ENCODE data around the gene KRTAP27-1.

The KRTAP27-1 gene

DNA sequence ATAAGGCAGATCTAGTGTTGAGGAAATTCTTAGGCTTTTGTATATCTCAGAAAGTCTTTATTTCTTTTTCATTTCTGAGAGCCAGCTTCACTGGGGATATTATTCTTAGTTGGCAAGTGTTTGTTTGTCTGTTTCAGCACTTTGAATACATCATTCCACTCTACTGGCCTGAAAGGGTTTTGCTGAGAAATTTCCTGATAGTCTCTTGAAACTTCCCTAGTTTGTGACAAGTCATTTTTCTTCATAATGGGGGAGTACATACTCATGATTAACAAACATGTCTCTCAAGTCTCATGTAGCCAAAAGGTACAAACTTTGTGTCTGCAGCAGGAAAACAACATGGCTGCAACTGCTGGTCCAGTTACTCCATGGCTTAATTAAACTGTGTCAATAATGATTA, 11.1 kb downstream of the KRTAP27-1 start:
- H4K8ac ChIP-seq (ENCODE audit: low read length) = no peak overlapping the region
- H3K18ac ChIP-seq (ENCODE audit: low read depth in 1 of 2, low read length in 2 of 2) = no peak overlapping the region
- H4K91ac ChIP-seq (ENCODE audit: low read length) = no peak overlapping the region
- no peak overlapping the region for H3K27ac ChIP-seq (ENCODE audit: low read length, poor library complexity, severe bottlenecking)
- H3K9ac ChIP-seq (ENCODE audit: low read length) = no peak overlapping the region
- H2BK5ac ChIP-seq (ENCODE audit: low read depth, low read length, poor library complexity, severe bottlenecking) = no peak overlapping the region
- no peak overlapping the region for H3K4ac ChIP-seq (ENCODE audit: low read depth in 1 of 2, low read length in 2 of 2)
- H3K27me3 ChIP-seq (ENCODE audit: control insufficient read depth in 1 of 2, insufficient read depth in 1 of 2, low read length in 2 of 2) = no peaks in the 10 kb centered on the region
- no peak overlapping the region for H3K4me2 ChIP-seq (ENCODE audit: low read length, poor library complexity, severe bottlenecking)
- H2BK12ac ChIP-seq (ENCODE audit: low read length in 2 of 2) = no peak overlapping the region
- H3K4me1 ChIP-seq (ENCODE audit: control insufficient read depth, insufficient read depth, low read depth, low read length) = no peaks in the 10 kb centered on the region
- no peak overlapping the region for H2AK5ac ChIP-seq (ENCODE audit: low read length, severe bottlenecking)
- H3K79me1 ChIP-seq (replicated peaks; ENCODE audit: low read length, poor library complexity, severe bottlenecking) = no peaks in the 10 kb centered on the region
- no peak for DNase-seq
- peaks cover 13% of the 10 kb centered on the region for H3K9me3 ChIP-seq (ENCODE audit: control insufficient read depth, low read length)
- H3K23ac ChIP-seq (ENCODE audit: low read length in 2 of 2) = no peak overlapping the region
- H3K4me3 ChIP-seq (ENCODE audit: insufficient read depth in 1 of 2, low read depth in 1 of 2, low read length in 2 of 2) = no peak overlapping the region
- no peak overlapping the region for H2BK15ac ChIP-seq (ENCODE audit: low read depth, poor library complexity, severe bottlenecking)
- no peak overlapping the region for H2AFZ ChIP-seq (ENCODE audit: low read depth, low read length)
- H2BK120ac ChIP-seq (ENCODE audit: low read depth, low read length) = no peak overlapping the region
- H3K36me3 ChIP-seq (ENCODE audit: control insufficient read depth in 1 of 2, insufficient read depth in 2 of 2, low read depth in 1 of 2, low read length in 2 of 2) = no peaks in the 10 kb centered on the region
- H3K14ac ChIP-seq (ENCODE audit: low read length in 2 of 2) = no peak overlapping the region

DNA sequence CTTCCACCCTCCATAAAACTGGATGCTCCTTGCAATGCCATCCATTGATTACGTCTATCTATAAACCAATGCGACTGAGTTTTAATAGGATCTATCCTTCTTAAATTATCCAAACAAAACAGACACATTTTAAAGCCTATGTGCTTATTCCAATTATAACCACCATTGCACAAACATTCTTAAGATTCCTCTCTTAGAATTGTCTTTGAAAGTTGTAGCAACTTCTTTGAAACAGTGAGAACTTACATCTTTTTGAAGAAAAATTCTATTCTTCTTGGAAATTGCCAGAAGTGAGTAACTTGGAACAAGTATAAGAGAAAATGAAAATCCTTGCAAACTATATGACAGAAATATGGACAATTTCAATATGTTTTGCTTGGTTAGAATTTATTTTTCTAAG, 17.3 kb downstream of the KRTAP27-1 start, which contains the start of gene KRTAP26-1:
Gene KRTAP26-1 (minus strand): TSS at position 101 of the 400 bp plus-strand sequence. CDS start 280 bp downstream, outside the sequence.
- Histone ChIP-seq H3K27ac (ENCODE audit: low read length, poor library complexity, severe bottlenecking) (no peak within 1 kb of the TSS), H4K8ac (ENCODE audit: low read length) (no peak within 1 kb of the TSS), H2AK5ac (ENCODE audit: low read length, severe bottlenecking) (no peak within 1 kb of the TSS), H4K91ac (ENCODE audit: low read length) (no peak within 1 kb of the TSS), H3K14ac (ENCODE audit: low read length in 2 of 2) (no peak within 1 kb of the TSS), H3K4me3 (ENCODE audit: insufficient read depth in 1 of 2, low read depth in 1 of 2, low read length in 2 of 2) (no peak within 1 kb of the TSS), H2BK12ac (ENCODE audit: low read length in 2 of 2) (no peak within 1 kb of the TSS), H3K79me1 (replicated peaks; ENCODE audit: low read length, poor library complexity, severe bottlenecking) (no peaks in the 10 kb centered on the region), H3K36me3 (ENCODE audit: control insufficient read depth in 1 of 2, insufficient read depth in 2 of 2, low read depth in 1 of 2, low read length in 2 of 2) (no peaks in the 10 kb centered on the region), H2BK5ac (ENCODE audit: low read depth, low read length, poor library complexity, severe bottlenecking) (no peak within 1 kb of the TSS), H3K9ac (ENCODE audit: low read length) (no peak within 1 kb of the TSS), H3K18ac (ENCODE audit: low read depth in 1 of 2, low read length in 2 of 2) (no peak within 1 kb of the TSS), H3K9me3 (ENCODE audit: control insufficient read depth, low read length) (peaks cover 5% of the 10 kb centered on the region), H2BK15ac (ENCODE audit: low read depth, poor library complexity, severe bottlenecking) (no peak within 1 kb of the TSS), H3K4ac (ENCODE audit: low read depth in 1 of 2, low read length in 2 of 2) (no peak within 1 kb of the TSS), H2AFZ (ENCODE audit: low read depth, low read length) (no peak within 1 kb of the TSS), H3K23ac (ENCODE audit: low read length in 2 of 2) (no peak within 1 kb of the TSS), H3K27me3 (ENCODE audit: control insufficient read depth in 1 of 2, insufficient read depth in 1 of 2, low read length in 2 of 2) (no peaks in the 10 kb centered on the region), H3K4me2 (ENCODE audit: low read length, poor library complexity, severe bottlenecking) (no peak within 1 kb of the TSS), H3K4me1 (ENCODE audit: control insufficient read depth, insufficient read depth, low read depth, low read length) (no peaks in the 10 kb centered on the region), H2BK120ac (ENCODE audit: low read depth, low read length) (no peak within 1 kb of the TSS)
- DNase-seq = no peak
- 94% methylated on average over 2 of the region's 2 CpGs for WGBS

DNA sequence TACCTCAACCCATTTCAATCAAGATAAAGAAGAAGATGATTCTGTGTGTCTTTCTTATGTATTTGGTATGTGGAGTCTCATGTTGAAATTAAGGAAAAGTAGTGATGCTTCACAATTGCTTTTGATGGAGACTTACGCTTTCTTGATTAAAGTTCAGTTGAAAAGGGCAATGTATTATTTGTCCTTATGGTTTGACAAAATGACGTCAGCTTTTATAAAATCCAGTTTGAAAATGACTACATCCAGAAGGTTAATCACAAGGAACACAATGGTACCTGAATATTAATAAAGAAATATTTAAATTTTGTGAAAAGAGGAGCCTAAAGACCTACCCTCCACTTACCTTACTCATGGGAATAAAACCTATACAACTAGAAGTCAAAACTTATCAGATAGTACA, 21.8 kb downstream of the KRTAP27-1 start:
- 92% methylated on average over 1 of the region's 2 CpGs for WGBS
- H3K4ac ChIP-seq (ENCODE audit: low read depth in 1 of 2, low read length in 2 of 2) = no peak overlapping the region

DNA sequence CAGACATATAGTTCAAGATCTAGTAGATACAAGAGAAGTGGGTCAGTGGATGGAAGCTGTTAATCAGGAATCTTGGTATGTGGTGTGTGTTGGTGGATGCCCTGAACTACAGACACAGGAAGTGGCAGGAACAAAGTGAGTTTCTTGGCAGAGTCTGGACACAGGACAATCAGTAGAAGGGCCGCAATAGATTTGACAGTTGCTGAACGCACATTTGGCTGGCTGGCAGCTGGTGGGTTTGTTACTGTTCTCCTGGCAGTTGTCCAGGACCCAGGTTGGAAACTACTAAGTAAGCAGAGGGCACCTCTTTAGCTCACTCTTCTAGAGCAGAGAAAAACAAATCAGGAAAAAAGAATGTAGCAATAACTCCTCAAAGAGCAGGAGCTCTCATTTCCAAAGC, 30.6 kb downstream of the KRTAP27-1 start:
- WGBS = 81% methylated on average over 2 of the region's 2 CpGs

More for the DNA sequence above, 21.8 kb downstream of the KRTAP27-1 start:
- no peaks in the 10 kb centered on the region for H3K9me3 ChIP-seq (ENCODE audit: control insufficient read depth, low read length)
- no peak overlapping the region for H2BK15ac ChIP-seq (ENCODE audit: low read depth, poor library complexity, severe bottlenecking)
- H3K79me1 ChIP-seq (replicated peaks; ENCODE audit: low read length, poor library complexity, severe bottlenecking) = no peaks in the 10 kb centered on the region
- H3K18ac ChIP-seq (ENCODE audit: low read depth in 1 of 2, low read length in 2 of 2) = no peak overlapping the region
- no peak overlapping the region for H3K9ac ChIP-seq (ENCODE audit: low read length)
- no peak overlapping the region for H4K8ac ChIP-seq (ENCODE audit: low read length)
- no peak overlapping the region for H2BK5ac ChIP-seq (ENCODE audit: low read depth, low read length, poor library complexity, severe bottlenecking)
- no peak overlapping the region for H3K4me2 ChIP-seq (ENCODE audit: low read length, poor library complexity, severe bottlenecking)
- H3K36me3 ChIP-seq (ENCODE audit: control insufficient read depth in 1 of 2, insufficient read depth in 2 of 2, low read depth in 1 of 2, low read length in 2 of 2) = no peaks in the 10 kb centered on the region
- no peak overlapping the region for H2AK5ac ChIP-seq (ENCODE audit: low read length, severe bottlenecking)
- no peak overlapping the region for H2AFZ ChIP-seq (ENCODE audit: low read depth, low read length)
- no peak overlapping the region for H3K14ac ChIP-seq (ENCODE audit: low read length in 2 of 2)
- H3K4me1 ChIP-seq (ENCODE audit: control insufficient read depth, insufficient read depth, low read depth, low read length) = no peaks in the 10 kb centered on the region
- H3K27ac ChIP-seq (ENCODE audit: low read length, poor library complexity, severe bottlenecking) = no peak overlapping the region
- DNase-seq = no peak
- no peak overlapping the region for H2BK120ac ChIP-seq (ENCODE audit: low read depth, low read length)
- H3K23ac ChIP-seq (ENCODE audit: low read length in 2 of 2) = no peak overlapping the region
- no peaks in the 10 kb centered on the region for H3K27me3 ChIP-seq (ENCODE audit: control insufficient read depth in 1 of 2, insufficient read depth in 1 of 2, low read length in 2 of 2)
- H2BK12ac ChIP-seq (ENCODE audit: low read length in 2 of 2) = no peak overlapping the region
- no peak overlapping the region for H3K4me3 ChIP-seq (ENCODE audit: insufficient read depth in 1 of 2, low read depth in 1 of 2, low read length in 2 of 2)
- H4K91ac ChIP-seq (ENCODE audit: low read length) = no peak overlapping the region

More for the DNA sequence above, 30.6 kb downstream of the KRTAP27-1 start:
- Histone ChIP-seq H3K9me3 (ENCODE audit: control insufficient read depth, low read length) (no peaks in the 10 kb centered on the region), H2AK5ac (ENCODE audit: low read length, severe bottlenecking) (no peak overlapping the region), H3K14ac (ENCODE audit: low read length in 2 of 2) (no peak overlapping the region), H4K91ac (ENCODE audit: low read length) (no peak overlapping the region), H3K4me3 (ENCODE audit: insufficient read depth in 1 of 2, low read depth in 1 of 2, low read length in 2 of 2) (no peak overlapping the region), H2AFZ (ENCODE audit: low read depth, low read length) (no peak overlapping the region), H3K18ac (ENCODE audit: low read depth in 1 of 2, low read length in 2 of 2) (no peak overlapping the region), H3K27me3 (ENCODE audit: control insufficient read depth in 1 of 2, insufficient read depth in 1 of 2, low read length in 2 of 2) (no peaks in the 10 kb centered on the region), H2BK5ac (ENCODE audit: low read depth, low read length, poor library complexity, severe bottlenecking) (no peak overlapping the region), H3K4ac (ENCODE audit: low read depth in 1 of 2, low read length in 2 of 2) (no peak overlapping the region), H2BK120ac (ENCODE audit: low read depth, low read length) (no peak overlapping the region), H3K4me1 (ENCODE audit: control insufficient read depth, insufficient read depth, low read depth, low read length) (no peaks in the 10 kb centered on the region), H3K9ac (ENCODE audit: low read length) (no peak overlapping the region), H2BK12ac (ENCODE audit: low read length in 2 of 2) (no peak overlapping the region), H3K4me2 (ENCODE audit: low read length, poor library complexity, severe bottlenecking) (no peak overlapping the region), H3K36me3 (ENCODE audit: control insufficient read depth in 1 of 2, insufficient read depth in 2 of 2, low read depth in 1 of 2, low read length in 2 of 2) (no peaks in the 10 kb centered on the region), H2BK15ac (ENCODE audit: low read depth, poor library complexity, severe bottlenecking) (no peak overlapping the region), H3K27ac (ENCODE audit: low read length, poor library complexity, severe bottlenecking) (no peak overlapping the region), H3K79me1 (replicated peaks; ENCODE audit: low read length, poor library complexity, severe bottlenecking) (no peaks in the 10 kb centered on the region), H3K23ac (ENCODE audit: low read length in 2 of 2) (no peak overlapping the region), H4K8ac (ENCODE audit: low read length) (no peak overlapping the region)
- no peak for DNase-seq

Measured in mesenchymal stem cell (in vitro differentiated cells and primary cell).